Stimulated activated CD8-positive, alpha-beta memory T cell treated with anti-CD3 and anti-CD28 coated beads, Interleukin-15, amount 100 ng/mL, for 48 hours (primary cell): ENCODE data around the gene PJA2.

ENCODE experiments used
- DNase-seq, 2 donors: peaks; one replicate each; pipeline ENCODE4 v3.0.0-alpha.2; 2020; ENCODE audit warnings: low read depth in 2 of 2

Gene PJA2

DNA sequence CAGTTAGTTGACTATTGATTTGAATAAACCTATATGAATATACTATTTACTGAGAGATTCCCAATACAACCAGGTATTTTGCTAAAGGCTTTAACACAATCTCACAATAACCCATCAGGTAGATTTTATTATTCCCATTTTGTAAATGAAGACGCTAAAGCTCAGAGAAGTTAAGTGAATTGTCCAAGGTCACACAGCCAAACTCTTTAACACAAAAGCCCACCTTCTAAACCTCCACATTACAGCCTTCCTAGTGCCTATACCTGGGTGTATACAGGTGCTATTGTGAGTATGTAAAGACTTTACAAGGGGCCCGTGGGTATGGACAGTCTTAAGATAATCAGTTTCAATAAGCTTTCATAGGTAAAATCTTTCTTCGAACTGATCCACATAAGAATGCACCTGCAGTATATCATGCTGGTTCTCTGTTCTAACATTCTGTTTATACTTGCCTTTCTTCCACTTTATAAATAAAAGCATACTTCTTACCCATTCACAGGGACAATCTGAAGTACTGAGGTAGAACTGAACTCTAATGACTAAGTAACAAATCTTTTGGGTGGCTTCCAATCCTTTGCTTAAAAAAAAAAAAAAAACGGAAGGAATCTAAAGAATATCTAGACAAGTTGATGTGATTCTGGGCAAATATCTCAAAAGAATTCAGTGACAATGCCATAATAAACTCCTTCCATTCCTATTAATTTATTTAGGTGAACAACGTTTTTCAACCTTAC is 59.1 kb downstream of the PJA2 start:
- DNase-seq: no peak

DNA sequence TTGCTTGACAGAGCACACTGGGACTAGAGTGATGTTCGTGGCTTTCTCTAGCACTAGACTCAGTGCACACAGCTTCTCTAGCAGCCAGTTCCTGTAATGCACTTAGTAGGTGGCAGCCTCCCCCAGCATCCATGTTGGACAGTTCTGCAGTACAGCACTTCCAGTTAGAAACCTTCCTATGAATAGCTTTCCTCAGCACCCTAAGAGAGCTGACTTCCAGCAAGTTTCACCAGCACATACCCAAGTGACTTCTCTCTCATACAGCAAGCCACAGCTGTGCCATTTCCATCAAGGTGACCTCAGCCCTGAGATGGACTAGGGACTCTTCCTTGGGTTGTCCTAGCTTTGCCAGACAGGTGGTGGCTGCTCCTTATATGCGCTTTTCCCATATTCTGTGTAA is 60.4 kb downstream of the PJA2 start:
- DNase-seq: no peak

DNA sequence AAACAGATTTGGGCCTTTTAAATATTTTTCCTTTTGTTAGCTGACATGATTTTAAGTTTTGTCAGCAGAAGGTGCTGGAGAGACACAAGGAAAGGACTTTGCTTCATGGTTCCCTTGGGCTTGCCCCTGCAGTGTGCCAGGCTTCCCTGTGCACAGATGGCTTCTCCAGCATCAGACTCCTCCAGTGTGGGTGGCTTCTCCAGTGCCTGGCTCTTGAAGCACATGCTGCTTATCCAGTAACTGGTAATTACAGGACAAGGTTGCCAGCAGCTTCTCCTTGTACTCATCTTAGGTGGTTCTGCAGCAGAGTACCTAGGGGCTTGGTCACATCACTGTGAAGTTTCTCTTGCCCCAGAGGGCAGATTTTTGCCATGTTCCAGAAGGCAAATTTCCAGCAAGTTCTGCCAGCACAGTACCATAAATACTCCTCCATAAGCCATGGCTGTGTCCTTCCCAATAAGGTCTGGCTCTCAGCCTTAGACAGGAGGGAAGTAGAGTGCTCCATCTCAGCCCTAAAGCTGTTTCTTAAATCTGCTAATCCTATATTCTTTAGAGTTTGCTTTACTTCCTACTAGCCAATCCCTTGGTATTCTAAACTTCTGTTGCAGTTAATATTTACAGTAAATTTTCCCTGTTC is 62.4 kb downstream of the PJA2 start:
- no peak for DNase-seq

DNA sequence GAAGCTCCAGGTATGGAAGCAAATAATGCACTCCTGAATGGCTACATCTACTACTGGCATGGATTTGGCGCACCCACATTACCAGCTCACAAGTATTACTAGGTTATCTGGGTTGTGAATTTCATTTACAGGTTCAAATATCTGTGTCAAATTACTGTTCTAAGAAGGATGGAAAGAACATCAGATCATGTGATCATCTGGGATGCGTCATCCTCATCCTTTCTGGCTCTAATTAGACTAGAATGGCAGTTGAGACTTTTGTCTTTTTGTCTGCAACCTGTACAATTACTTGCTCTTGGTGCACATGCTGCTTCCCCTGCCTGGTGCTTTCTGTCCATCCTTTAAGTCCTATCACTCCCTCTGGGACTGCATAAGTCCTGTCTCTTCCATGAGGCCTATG is 64.1 kb downstream of the PJA2 start:
- no peak for DNase-seq

DNA sequence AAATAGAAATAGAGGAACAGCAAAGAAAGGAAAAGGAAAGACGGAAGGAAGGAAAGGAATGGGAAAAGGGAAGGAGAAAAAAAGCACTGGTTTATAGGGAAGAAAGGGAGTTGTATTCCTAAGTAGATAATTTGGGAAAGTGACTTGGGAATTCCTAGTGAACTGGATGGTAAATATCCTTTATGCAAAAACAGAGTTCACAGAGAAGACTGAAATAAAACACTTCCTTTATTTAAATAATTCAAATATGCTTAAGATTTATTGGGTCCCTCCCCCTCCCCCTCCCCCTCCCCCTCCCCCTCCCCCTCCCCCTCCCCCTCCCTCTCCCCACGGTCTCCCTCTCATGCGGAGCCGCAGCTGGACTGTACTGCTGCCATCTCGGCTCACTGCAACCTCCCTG is 69.4 kb downstream of the PJA2 start:
- DNase-seq: no peak

DNA sequence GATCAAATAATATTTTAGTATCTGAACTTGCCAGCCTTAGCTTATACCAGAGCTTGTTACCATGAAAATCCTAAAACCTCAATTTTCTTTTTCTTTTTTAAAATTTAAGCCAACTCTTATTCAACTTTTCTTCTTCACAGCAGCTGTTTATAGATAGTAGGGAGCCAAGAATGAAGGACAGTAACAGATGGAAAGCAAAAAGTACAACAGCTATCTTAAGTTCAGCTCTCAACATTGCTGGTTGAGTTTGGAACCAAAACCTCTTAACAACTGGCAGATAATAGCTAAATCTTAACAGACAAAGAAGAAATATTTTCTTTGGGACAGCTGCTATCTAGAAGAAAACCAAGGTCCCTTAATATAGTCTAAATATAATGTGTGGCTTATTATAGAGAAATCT is 74.7 kb downstream of the PJA2 start:
- DNase-seq: no peak

DNA sequence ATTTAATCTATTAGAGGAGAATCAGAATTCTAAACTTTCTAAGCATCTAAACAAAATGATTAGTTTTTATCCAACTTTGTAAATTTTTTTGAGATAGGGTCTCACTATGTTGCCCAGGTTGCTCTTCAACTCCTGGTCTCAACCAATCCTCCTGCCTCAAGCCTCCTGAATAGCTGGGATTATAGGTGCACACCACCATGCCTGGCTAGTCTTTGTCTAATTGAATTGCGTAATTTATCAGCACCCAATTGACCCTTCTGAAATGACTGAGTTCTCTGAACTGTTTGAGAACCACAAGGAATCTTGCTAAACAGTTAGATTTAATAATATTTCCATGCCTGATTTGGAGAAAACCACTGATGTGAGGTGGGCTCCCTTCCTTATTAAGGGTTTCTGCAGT is 75.7 kb downstream of the PJA2 start:
- no peak for DNase-seq

DNA sequence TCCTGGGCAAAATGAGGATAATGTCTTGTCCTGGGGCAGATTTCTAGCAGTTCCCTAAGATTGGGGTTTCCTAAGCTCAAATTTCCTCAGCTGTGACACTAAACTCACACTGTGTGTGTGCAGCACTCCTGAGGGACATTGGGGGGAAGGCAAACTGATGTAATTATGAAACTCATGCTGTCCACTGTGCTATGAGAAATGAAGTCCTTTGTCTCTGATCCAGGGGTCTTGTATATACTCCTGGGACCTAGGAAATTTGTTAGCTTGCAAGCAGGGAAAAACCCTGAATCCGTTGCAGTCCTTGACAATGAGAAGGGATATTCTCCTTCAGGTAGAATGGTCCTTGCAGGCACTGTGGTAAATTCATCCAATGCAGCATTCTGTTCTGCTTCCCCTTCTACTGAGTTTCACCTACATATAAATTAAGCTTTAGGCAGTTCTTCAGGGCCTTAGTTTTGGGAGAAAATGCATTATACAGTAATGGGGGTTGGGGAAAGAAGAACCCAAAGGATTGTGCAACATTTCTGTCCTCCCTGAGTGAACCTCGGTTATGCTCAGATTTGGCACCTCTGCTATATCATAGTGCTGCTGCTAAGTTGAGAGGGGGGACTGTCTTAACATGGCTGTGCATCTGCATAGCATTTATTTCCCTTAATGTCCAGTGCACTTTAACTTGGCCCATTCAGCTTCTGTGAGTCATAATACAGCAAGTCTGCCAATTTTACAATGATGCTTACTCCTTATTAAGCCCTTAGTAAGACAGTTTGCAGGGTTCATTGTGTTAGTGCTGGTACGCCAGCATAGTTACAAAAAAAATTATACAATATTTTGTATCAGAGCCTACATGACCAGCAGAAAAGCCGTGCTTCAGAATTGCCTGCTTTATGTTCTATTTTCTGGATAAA is 80.2 kb downstream of the PJA2 start:
- DNase-seq: no peak

DNA sequence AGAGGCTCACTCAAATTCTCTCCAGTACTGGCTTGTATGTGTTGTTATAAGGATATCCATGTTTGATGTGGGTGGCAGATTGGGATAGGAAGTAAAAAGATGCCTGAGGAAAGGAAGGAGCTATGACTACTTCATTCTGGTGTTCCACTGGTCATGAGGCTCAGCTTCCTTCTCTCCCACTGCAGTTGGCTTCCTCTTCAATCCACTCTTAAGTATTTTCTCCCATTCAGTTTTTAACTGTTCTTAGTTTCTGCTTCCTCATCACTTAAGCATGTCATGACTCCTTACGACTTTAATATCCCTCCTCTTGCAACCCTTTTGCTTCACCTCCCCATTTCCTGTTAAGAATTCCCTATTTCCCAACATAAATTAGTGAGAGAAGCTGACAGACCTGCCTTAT is 81.1 kb downstream of the PJA2 start:
- DNase-seq: no peak

DNA sequence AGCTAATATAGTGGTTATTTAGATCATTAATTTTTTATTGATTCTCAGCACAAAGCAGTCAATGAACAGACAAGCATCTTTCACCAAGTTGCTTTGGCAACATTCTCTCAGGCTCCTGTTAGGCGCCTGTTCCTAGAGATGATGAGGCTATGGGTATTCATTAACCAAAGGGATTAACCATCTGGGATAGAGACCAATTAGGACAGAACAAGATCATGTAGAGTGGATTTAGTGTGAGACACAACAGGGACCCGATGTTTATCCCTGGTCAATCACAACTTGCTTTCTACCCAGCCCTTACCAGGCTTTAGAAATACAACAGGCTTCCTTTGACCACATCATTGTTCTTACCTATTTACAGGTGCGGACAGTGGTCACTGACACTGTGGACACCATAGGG is 82.2 kb downstream of the PJA2 start:
- no peak for DNase-seq

DNA sequence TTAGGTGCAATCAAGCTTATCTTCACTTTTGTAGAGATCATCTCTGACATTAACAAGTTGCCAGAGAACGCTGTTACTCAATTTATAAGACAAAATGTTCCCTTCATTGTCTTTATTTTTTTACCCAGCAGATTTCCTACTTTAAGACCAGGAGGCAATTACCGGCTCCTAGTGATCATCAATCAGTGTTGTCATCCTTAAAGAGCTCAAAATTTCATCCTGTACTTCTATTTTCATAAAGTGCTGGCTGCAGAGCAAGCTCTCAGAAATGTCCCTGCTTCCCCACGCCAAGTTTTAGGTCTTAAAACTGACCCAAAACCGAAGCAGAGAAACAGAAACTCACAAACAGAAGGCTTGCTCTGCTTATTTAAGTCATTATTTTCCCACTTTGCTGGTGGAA is 82.9 kb downstream of the PJA2 start:
- no peak for DNase-seq

DNA sequence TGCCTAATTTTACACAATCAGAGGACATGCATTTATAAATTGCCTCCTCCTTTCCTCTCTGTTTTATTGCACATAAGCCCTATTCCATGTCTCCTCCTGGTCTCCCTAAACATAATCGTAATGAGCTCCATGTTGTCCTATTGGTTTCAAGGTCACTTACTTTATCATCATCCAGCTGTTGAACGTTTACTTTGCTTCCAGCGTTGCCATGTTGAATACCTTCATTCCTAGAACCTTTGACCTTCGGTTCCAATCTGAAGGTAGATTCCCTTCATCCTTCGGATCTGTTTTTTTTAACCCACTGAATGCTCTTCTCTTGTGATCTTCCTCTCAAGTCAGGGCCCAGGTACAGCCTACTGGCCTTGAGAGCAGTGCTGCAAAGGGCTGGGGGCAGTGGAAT is 84.3 kb downstream of the PJA2 start:
- no peak for DNase-seq

DNA sequence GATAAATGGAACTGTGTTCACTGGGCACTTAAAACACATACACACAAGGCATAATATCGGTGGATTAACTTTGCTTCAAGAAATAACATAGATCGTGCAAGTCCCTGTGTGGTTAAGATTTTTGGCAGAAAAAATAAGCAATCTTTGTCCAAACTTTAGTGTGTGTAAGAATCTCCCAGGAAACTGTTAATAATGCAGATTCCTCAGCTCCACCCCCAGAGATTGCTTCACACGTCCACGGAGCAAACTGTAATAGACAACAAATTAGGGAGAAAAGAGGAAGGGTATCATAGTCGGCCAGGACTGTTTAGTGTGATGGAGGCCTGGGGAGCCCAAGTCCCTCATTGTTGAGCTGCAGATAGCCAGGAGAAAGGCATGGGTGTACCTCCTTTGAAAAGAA is 84.8 kb downstream of the PJA2 start:
- no peak for DNase-seq

DNA sequence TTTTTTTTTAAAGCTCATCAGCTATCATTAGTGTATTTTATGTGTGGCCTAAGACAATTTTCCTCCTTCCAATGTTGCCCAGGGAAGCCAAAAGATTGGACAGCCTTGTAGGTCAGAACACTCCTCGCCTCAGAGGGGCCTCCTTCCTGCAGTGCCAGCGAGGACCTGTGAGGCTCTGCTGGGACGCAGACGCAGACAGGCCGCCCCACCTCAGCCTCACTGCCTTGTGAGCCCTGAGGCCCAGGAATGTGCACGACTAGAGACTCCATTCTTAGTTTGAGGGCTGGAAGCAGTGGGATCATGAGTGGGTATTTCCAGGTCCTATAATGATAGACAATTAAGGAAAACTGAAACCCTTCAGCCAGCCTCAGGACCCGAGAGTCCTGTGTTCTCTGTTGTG is 85.4 kb downstream of the PJA2 start:
- DNase-seq: no peak

DNA sequence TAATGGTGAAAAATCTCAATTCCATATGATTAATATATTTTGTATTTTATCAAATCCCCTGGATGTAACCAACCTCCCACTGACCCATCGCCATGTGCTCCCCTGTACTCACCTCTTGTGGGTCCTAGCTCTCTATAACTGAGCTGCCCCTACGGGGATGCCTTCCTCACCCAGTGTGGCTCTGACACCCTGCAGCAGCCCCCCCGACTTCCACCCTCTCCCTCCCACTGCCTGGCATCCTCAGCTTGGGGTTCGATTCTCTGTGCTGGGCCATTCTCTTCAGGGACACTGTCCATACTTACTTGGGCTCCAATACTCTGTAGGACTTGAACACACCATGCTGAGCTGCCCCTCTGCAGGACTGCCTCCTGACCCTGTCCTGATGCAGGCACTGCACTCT is 87.1 kb downstream of the PJA2 start:
- no peak for DNase-seq

DNA sequence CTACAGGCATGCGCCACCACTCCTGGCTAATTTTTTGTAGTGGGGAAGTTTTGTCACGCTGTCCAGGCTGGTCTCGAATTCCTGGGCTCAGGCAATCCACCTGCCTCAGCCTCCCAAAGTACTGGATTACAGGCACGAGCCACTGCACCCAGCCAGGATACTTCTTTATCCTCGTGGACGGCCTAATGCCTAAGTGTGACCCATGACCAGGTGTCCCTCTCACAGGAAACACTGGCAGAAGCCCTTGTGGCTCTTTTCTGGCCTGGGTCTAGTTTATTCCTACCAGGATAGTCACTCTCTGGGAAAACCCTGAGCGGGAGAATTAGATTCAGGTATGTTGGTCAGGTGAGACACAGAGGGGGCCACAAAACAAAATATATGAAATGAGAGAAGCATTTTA is 90.4 kb downstream of the PJA2 start:
- no peak for DNase-seq

DNA sequence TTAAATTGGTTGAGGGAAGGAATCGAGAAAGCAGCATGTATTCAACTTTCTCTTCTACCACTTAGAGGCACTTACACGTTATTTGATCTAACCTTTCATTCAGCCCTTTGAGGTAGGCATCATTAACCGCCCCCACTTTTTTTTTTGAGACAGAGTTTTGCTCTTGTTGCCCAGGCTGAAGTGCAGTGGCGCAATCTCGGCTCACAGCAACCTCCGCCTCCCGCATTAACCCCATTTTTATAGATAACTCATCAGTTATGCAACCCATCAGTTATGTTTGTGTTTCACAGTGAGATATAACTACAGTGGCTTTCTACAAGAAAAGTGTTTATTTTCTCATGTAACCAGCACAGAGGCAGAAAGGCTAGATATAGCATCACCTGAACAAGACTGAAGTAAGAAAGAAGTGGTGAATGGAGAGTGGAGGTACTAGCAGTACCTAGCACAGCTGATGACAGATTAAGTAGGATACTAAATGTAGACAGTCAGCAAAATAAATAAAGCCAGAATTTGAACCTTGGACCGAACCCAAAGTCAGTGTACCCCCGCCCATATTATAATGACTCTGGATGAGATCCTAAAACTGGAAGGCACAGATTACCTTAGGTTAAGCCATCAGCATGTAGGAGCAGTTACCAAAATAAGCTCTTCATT is 91.2 kb downstream of the PJA2 start:
- DNase-seq: no peak

DNA sequence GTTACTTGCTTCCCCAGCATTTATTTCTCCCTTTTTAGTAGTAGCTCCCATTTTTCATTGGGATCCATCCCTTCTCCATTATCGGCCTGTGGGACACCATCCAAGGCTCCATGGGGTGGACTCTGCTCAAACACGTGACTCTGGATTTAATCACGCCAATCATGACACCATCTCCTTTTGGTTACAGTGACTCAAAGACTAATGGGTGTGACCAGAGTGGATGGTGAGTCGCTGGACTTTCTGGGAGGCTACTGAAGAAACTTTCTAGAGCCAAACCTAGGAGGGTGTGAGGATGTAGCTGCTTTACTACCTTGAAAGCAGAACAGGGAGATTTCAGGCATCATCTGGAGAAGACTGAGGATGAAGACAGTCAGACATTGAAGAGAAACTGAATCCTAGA is 93.1 kb downstream of the PJA2 start:
- DNase-seq: no peak

DNA sequence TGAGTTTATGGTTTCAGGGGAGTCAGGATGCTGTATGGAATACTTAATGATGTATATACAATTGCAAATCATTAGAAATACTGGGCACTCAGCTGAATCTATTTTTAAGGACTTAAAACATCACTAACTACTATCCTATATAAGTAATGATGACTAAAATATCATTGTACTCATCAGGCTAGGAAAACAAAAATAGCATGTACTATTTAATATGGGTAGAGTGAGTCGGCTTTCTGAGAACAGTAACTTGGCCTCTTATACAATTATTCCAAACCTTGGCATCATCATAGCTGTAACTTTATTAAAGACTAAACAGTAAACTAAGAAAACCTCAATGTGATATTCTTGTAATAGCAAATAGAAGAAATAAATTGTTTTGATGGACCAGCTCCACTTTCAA is 94.5 kb downstream of the PJA2 start:
- no peak for DNase-seq

DNA sequence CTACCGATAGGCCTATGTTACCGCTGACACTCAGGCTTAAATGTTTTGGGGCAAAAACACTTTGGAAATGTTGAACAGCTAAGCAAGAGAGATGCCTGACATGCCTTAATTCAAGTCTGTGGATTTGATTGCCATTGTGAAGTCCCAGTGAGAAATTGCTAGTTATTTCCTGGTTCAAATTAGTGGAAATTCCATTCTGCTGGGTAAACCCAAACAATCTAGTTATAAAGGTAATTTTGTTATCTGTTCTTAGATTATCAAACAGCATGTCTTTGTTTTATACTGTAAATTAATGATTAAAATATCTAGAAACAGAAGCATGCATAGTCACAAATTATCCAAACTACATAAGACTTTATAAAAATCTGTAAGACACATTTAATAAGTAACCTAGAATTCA is 96.6 kb downstream of the PJA2 start:
- no peak for DNase-seq

DNA sequence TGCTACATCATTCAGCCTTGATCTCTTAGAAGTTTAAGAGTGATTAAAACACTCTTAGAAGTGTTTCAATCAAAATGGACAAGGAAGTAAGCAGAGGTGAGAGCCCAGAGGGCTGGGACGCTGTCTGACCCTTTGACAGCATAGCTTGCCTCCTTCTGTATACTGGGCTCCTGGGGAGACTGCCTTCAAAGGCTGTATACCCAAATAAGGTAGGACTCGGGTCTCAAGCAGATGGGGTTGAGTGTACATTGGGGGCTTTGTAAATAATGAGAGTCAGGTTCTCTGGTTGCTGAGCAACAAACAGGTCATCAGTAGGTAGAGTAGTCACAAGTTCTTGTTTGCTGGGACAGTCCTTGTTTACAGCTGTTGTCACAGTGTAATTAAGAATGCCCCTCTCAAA is 97.1 kb downstream of the PJA2 start:
- DNase-seq: no peak

DNA sequence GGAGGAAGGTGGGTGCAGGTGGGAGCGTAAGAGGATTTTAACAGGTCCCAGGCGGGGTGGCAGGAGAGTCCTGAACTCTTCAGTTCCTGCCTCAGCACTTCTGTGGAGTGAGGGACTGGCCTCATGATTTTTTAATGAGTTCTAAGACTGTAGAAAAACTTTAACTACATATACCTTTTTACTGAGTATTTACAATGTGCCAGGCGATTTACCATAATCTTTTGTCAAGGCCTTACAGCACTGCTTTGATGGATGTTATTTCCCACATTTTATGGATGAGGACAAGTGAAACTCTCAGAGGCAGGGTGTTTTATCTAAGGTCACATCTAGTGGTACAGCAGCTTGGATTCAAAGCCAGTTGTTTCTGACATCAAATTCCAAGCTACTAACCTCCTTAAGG is 99.5 kb downstream of the PJA2 start:
- DNase-seq: no peak
